GM23248 (cell line): ENCODE data around the gene MN1. TPM values are rescaled to one million over a fixed set of nuclear protein-coding genes. Genes with fewer than 3 reads are reported as not detected.

Source experiments
- DNase-seq: peaks from one replicate; pipeline ENCODE4 v3.0.0-alpha.2; 2015
- H2AFZ ChIP-seq: fragments of 200-600 bp; sonication (generic); 2 replicates; pipeline ENCODE4 v1.6.1; 2016; ENCODE audit warnings: antibody characterized with exemption
- H3F3A ChIP-seq: fragments of 200-600 bp; sonication (generic); 2 replicates; pipeline ENCODE4 v1.6.1; 2016; ENCODE audit warnings: mild to moderate bottlenecking, antibody characterized with exemption, mixed run types; ENCODE audit not compliant: insufficient read depth
- H3K27ac ChIP-seq: fragments of 200-600 bp; sonication (generic); 2 replicates; pipeline ENCODE4 v1.5.1; 2016; ENCODE audit warnings: mild to moderate bottlenecking
- H3K27me3 ChIP-seq: fragments of 200-600 bp; sonication (generic); replicated peaks from 2 replicates; pipeline ENCODE4 v1.6.1; 2016; ENCODE audit warnings: mild to moderate bottlenecking; ENCODE audit not compliant: insufficient read depth
- H3K36me3 ChIP-seq: fragments of 200-600 bp; sonication (generic); 2 replicates; pipeline ENCODE4 v1.6.1; 2016; ENCODE audit warnings: low read depth, mild to moderate bottlenecking
- H3K4me1 ChIP-seq: fragments of 200-600 bp; sonication (generic); 2 replicates; pipeline ENCODE4 v1.6.1; 2016; ENCODE audit warnings: mild to moderate bottlenecking; ENCODE audit not compliant: insufficient read depth
- H3K4me2 ChIP-seq: fragments of 200-600 bp; sonication (generic); one replicate; pipeline ENCODE4 v1.6.1; 2016; ENCODE audit warnings: mild to moderate bottlenecking; ENCODE audit not compliant: unreplicated experiment
- H3K4me3 ChIP-seq: fragments of 200-600 bp; sonication (generic); 2 replicates; pipeline ENCODE4 v1.5.1; 2016; ENCODE audit warnings: mild to moderate bottlenecking
- H3K79me2 ChIP-seq: fragments of 200-600 bp; sonication (generic); 2 replicates; pipeline ENCODE4 v1.6.1; 2016; ENCODE audit warnings: mild to moderate bottlenecking; ENCODE audit not compliant: insufficient read depth
- H3K9ac ChIP-seq: fragments of 200-600 bp; sonication (generic); 2 replicates; pipeline ENCODE4 v1.6.1; 2016; ENCODE audit warnings: mild to moderate bottlenecking
- H3K9me2 ChIP-seq: fragments of 200-600 bp; sonication (generic); 2 replicates; pipeline ENCODE4 v1.6.1; 2016; ENCODE audit warnings: mixed run types, mild to moderate bottlenecking, moderate library complexity; ENCODE audit not compliant: insufficient read depth
- H3K9me3 ChIP-seq: fragments of 200-600 bp; sonication (generic); one replicate; pipeline ENCODE4 v1.6.1; 2017; ENCODE audit warnings: low read depth
- H4K20me1 ChIP-seq: fragments of 200-600 bp; sonication (generic); 2 replicates; pipeline ENCODE4 v1.6.0; 2016; ENCODE audit not compliant: insufficient read depth
- EZH2 ChIP-seq: fragments of 200-600 bp; sonication (generic); IDR thresholded peaks from 2 replicates; pipeline ENCODE4 v1.6.1; 2018; ENCODE audit warnings: antibody characterized with exemption, mild to moderate bottlenecking; ENCODE audit not compliant: insufficient read depth, poor library complexity, severe bottlenecking
- EZH2phosphoT487 ChIP-seq: fragments of 200-600 bp; sonication (generic); IDR thresholded peaks from 2 replicates; pipeline ENCODE4 v1.6.1; 2018; ENCODE audit warnings: antibody characterized with exemption, moderate library complexity, mild to moderate bottlenecking, low read depth; ENCODE audit not compliant: insufficient read depth
- WGBS, 2 experiments: methylation state at CpG; one replicate each; pipeline ENCODE4 v1.1.6; 2015 to 2017; ENCODE audit warnings: low lambda C conversion rate in 2 of 2, low coverage in 1 of 2; ENCODE audit errors: missing lambda C conversion rate in 2 of 2; 5-methylcytosine and 5-hydroxymethylcytosine counted together
- in situ Hi-C: fragments of 300-500 bp; cut with MboI; formaldehyde crosslinking; loops from 2 replicates; pipeline ENCODE4 v1.15.0; 2020
- polyA plus RNA-seq: library from polyadenylated mRNA; unstranded; fragments of >200 nt; fragmentation: Nextera tagmentation; extraction: Ambion mirVana; gene quantifications from 2 replicates; pipeline ENCODE4 v1.2.1, GENCODE V29; 2016
- total RNA-seq: library from RNA; depleted of rRNA; stranded (reverse); fragments of >200 nt; shearing (Covaris generic); gene quantifications from 2 replicates; pipeline ENCODE4 v1.2.3, GENCODE V29; 2014

The MN1 gene
- total and polyA plus RNA-seq, 2 experiments from 2014 or later, result 4.2 to 24.8 TPM

- DNase-seq, result peak; percentile 34
Observed at GRCh38 chr22:27777128-27777527, 24.4 kb downstream of the MN1 start.

GRCh38 chr22:27776650-27776958 is 25.0 kb downstream of the MN1 start:
- Histone ChIP-seq H3K9ac (peak overlapping the region; percentile 75), H3K9me3 (no peaks in the 10 kb centered on the region), H3F3A (peaks cover 24% of the 10 kb centered on the region), H2AFZ (peak overlapping the region; percentile 59), H3K27me3 (no peaks in the 10 kb centered on the region), H3K9me2 (no peaks in the 10 kb centered on the region), H3K4me3 (peak overlapping the region; percentile 46), H3K27ac (peak overlapping the region; percentile 84), H3K36me3 (peaks cover 6% of the 10 kb centered on the region; the same call in 1 of the 2 replicates), H3K79me2 (peaks cover 81% of the 10 kb centered on the region), H3K4me1 (peaks cover 39% of the 10 kb centered on the region), H4K20me1 (no peaks in the 10 kb centered on the region), H3K4me2 (peak overlapping the region; percentile 70)
- DNase-seq, result peak; percentile 61
- in situ Hi-C loops, result no loop called here
- WGBS, 2 experiments, result 3 to 18% methylated on average over 8 of the region's 8 CpGs
- TF ChIP-seq EZH2phosphoT487 (no peak), EZH2 (no peak)

More at GRCh38 chr22:27777128-27777527, 24.4 kb downstream of the MN1 start:
- Histone ChIP-seq H3K4me3 (peak overlapping the region; percentile 46; the same call in 1 of the 2 replicates), H3K79me2 (peaks cover 81% of the 10 kb centered on the region), H3K9ac (peak overlapping the region; percentile 75), H3K27ac (peak overlapping the region; percentile 84), H3K4me1 (peaks cover 39% of the 10 kb centered on the region), H3K9me3 (no peaks in the 10 kb centered on the region), H3K27me3 (no peaks in the 10 kb centered on the region), H2AFZ (peak overlapping the region; percentile 59; the same call in 1 of the 2 replicates), H4K20me1 (no peaks in the 10 kb centered on the region), H3F3A (peaks cover 24% of the 10 kb centered on the region), H3K9me2 (no peaks in the 10 kb centered on the region), H3K4me2 (peak overlapping the region; percentile 70), H3K36me3 (peaks cover 6% of the 10 kb centered on the region; the same call in 1 of the 2 replicates)
- WGBS, 2 experiments, result 38 to 45% methylated on average over 9 of the region's 9 CpGs
- TF ChIP-seq EZH2 (no peak), EZH2phosphoT487 (no peak)
- in situ Hi-C loops, result no loop called here

DNA sequence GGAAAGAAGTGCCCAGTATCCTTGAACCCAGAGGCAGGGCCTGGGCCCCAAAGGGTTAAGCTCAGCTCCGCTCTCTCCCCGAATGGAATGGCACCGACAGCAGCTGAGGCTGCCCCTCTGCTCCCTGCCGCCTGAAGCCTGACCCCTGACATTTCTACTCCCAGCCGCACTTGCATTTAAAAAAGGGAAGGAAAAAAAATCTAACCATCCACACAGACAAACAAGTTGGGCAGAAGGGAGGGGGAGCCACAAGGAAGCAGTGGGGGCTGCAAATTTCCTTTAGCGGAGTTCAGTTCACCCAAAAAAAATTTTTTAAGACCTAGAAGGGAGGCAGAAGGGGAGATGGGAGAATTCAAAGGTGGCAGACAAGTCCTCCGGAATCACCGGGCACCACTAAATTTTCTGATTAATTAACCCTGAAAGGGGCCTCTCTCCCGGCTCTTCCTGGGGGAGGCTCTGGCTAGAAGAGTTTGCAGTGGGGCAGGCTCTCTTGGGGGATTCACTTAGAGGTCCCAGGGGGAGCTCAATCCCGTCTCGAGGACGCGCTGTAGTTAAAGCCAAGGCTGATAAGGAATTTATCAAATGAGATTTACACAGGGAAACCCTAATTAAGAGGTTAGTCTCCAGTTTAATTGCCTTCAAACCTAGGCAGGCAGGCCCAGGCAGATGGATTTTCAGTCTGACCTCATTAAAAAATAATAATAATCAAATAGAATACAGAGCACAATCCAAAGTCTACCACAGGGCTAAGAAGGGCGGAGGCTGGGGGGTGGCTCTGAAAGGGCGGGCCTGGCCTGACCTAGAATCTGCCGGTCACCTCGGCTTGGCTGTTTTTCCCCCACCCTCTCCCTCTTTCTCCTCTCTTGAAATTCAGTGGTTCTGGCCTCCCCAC is 25.6 kb downstream of the MN1 start:
- Histone ChIP-seq H3K4me2 (peak overlapping the region; percentile 70), H3K4me3 (peak overlapping the region; percentile 46), H4K20me1 (no peaks in the 10 kb centered on the region), H2AFZ (peak overlapping the region; percentile 59), H3F3A (peaks cover 24% of the 10 kb centered on the region), H3K9me3 (no peaks in the 10 kb centered on the region), H3K27ac (peak overlapping the region; percentile 84), H3K9ac (peak overlapping the region; percentile 75), H3K79me2 (peaks cover 81% of the 10 kb centered on the region), H3K36me3 (peaks cover 6% of the 10 kb centered on the region; the same call in 1 of the 2 replicates), H3K9me2 (no peaks in the 10 kb centered on the region), H3K27me3 (no peaks in the 10 kb centered on the region), H3K4me1 (peaks cover 39% of the 10 kb centered on the region)
- in situ Hi-C loops, result no loop called here
- WGBS, 2 experiments, result 26 to 27% methylated on average over 15 to 17 of the region's 17 CpGs
- DNase-seq, result peak; percentile 55
- no peak for TF ChIP-seq EZH2
- TF ChIP-seq EZH2phosphoT487, result no peak

DNA sequence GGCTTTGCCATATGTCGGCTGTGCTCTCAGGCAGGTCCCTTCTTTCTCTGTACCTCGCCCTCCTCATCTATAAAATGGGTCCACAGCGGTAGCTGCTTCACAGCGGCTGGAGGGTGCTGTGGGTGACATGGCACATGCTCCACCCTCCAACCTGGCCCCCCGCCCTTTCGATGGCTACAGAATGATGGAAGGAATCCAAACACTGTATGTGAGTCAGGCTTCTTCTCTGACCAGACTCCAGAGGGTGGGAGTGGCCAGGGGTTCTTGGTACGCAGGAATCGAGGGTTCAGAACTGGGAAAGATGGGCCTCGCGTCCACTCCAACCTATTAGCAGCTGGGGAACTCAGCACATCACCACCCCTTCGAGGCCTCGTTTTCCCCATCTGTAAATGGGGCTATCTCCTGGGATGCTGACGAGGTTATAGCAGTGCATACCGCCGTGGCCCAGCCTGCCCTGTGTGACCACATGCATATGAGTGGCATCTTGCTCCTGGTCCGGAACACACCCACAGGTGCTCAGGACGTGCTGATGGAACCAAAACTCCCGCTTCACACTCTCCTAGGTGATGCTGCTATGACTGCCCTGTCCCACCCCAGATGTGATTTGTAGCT is 26.4 kb downstream of the MN1 start:
- Histone ChIP-seq H3F3A (peaks cover 24% of the 10 kb centered on the region), H3K9ac (peak overlapping the region; percentile 75; the same call in 1 of the 2 replicates), H3K4me2 (peak overlapping the region; percentile 70), H3K36me3 (peaks cover 6% of the 10 kb centered on the region; the same call in 1 of the 2 replicates), H3K27ac (peak overlapping the region; percentile 84), H3K4me1 (peaks cover 39% of the 10 kb centered on the region), H3K79me2 (peaks cover 80% of the 10 kb centered on the region), H4K20me1 (no peaks in the 10 kb centered on the region), H3K9me3 (no peaks in the 10 kb centered on the region), H2AFZ (no peak overlapping the region), H3K27me3 (no peaks in the 10 kb centered on the region), H3K4me3 (no peak overlapping the region), H3K9me2 (no peaks in the 10 kb centered on the region)
- no peak for TF ChIP-seq EZH2phosphoT487
- no peak for TF ChIP-seq EZH2
- in situ Hi-C loops, result no loop called here
- peak; percentile 75 for DNase-seq
- WGBS, 2 experiments, result 66 to 68% methylated on average over 17 to 18 of the region's 18 CpGs
